NAMALWA (cell line): ENCODE results near the gene SLC16A9.
"Not testable (repeated sequence)": the region's sequence is repeated elsewhere in the genome, so short reads cannot be mapped to it uniquely, and the experiment has no call there.

ENCODE experiments used
- DNase-seq: peaks from one replicate; pipeline ENCODE4 v3.0.0-alpha.2; 2015; ENCODE audit warnings: low spot score

The SLC16A9 gene, protein sequence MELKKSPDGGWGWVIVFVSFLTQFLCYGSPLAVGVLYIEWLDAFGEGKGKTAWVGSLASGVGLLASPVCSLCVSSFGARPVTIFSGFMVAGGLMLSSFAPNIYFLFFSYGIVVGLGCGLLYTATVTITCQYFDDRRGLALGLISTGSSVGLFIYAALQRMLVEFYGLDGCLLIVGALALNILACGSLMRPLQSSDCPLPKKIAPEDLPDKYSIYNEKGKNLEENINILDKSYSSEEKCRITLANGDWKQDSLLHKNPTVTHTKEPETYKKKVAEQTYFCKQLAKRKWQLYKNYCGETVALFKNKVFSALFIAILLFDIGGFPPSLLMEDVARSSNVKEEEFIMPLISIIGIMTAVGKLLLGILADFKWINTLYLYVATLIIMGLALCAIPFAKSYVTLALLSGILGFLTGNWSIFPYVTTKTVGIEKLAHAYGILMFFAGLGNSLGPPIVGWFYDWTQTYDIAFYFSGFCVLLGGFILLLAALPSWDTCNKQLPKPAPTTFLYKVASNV

DNA sequence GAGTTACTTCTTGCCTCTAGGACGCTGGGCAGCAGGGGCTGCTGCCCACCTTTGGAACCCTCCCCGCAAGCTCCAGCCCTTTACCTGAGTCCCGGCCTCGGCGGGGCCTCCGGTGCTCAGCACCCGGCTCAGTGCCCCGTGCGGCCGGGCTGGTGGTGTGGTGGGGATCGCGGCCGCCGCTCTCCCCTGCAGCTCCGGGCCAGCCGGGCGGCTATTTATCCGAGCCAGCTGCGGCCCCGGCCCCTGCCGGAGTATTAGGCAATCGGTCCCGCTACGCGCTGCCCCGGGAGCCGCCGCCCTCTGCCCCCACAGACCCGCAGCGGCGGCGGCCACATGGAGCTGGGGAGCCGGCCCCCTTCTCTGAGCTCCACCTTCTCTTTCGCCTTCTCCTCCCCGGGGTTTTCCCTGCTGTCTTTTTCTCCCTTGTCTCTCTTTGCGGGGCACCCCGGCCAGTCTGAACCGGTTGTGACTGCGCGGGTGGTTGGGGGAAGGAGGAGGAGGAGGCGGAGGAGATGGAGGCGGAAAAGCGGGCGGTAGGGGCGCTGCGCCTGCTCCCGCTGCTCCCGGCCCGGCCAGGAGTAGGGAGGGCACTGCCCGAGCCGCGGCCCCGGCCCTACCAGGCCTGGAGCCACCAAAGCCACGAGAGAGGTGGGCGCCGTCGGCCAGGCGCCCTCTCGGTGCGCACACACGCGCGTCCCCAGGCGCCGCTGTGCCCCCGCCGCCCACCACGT lies at the start of gene SLC16A9:
Gene SLC16A9, minus strand, starts transcription at position 456 of the 731 bp plus-strand sequence. CDS start 25,559 bp downstream, outside the sequence.
- DNase-seq = no peak

DNA sequence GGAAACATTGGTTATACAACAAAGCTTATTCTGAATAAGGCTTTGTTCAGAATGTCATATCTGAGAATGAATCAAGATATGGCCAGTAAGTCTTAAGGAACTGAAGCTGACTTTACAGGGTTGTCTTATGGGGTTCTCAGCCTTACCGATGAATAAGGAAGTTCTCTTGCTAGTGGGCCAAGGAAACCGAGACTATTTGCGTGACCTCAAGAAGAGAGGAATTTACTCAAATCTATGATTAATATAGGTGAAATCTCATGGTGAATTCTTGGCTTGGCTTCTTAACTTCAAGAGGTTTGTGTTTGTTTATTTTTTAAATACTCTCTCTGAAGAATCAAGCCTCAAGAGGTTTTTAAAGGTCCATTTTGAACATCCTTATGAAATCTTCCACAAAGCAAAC lies 48.3 kb upstream of the SLC16A9 start:
- DNase-seq = no peak

DNA sequence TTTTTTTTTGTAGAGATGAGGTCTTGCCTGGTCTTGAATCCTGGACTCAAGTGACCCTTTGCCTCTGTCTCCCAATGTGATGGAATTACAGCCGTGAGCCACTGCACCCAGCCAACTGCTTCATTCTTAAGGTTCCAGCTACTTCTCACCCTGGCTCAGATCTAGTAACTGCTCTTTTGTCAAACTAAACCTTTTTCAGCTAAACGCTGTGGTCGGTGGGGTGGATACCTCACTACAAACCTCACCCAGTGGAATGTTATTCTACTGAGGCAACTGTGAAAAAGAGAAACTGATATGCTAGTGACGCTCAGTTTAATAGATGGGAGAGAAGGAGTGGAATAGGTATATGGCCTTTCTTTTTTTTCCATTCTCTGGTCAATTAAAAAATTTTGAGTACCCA lies 45.3 kb upstream of the SLC16A9 start:
- DNase-seq = no peak

DNA sequence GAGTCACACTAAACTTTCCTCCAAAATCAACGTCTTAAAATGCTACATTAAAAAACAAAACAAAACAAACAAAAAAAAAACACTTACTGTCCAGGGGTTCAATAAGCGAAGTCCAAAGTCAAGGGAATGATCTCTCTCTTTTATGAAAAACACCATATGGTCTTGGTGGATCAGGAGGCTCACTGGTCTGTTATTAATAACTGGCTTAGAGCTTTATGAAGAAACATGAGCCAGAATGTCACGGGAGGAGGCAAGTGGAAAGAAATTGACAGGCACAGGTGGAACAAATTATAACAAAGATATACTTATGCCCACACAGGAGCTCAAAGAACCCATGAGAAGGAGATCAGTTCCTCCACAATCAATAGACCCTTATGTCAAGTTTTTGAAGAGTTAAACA lies 43.6 kb upstream of the SLC16A9 start, which contains the start of gene MRLN:
Gene MRLN, minus strand, starts transcription at position 189 of the 400 bp plus-strand sequence.
- DNase-seq = no peak

DNA sequence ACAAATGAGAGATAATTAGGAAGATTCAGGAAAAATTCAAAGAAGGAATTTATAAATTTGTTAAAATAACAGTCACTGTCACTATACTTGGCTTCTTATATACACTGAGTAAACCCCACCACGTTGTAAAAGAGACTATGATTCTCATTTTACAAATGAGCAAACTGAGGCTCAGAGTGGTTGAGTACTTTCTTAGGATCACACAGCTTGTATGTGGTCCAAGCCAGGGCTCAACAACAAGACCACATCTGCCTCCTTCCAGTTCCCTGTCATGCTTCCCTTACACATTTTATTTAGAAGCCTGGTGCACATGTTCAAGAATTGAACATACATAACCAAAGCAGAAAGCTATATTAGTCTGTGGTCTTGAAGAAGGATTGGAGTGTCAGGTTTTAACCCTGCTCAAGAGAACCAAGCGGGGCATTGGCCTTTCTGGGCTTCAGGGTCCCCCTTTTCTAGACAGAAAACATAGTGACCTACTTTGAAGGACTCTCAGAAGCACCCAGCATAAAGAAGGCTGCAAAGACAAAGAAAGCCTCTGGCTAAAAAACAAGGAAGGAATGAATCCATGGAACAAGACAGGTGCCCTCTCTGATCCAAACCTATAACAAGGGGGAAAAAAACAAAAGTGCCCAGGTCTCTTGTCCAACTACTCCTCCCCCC lies 42.8 kb upstream of the SLC16A9 start:
- DNase-seq = no peak

DNA sequence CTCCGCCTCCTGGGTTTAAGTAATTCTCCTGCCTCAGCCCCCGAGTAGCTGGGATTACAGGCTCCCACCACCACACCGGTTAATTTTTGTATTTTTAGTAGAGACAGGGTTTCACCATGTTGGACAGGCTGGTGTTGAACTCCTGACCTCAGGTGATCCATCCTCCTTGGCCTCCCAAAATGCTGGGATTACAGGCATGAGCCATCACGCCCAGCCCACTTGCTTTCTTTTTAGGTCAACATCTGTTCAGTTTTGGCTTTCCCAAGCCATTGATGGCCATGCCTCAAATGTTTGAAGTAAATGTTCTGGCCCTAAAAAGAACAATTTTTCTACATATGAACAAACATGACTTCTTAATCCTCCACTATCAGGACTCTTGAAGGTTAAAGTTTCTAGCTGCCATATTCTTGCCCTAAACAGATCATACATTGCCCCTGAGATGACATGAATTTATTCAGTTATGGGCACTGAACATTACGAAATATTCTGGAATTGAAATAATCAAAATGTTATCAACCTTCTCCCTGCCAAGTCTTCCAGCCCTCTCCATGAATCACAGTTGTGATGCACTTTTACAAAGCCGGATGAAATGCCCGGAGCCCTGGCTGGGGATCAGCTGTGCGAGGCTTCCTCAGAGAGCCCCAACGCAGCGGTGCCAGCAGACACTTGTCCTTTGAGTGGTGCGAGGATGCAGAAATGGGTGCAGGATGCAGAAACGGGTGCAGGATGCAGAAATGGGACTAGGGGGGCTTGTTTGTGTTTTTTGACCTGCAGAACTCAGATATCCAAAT lies 40.7 kb upstream of the SLC16A9 start:
- no peak for DNase-seq

DNA sequence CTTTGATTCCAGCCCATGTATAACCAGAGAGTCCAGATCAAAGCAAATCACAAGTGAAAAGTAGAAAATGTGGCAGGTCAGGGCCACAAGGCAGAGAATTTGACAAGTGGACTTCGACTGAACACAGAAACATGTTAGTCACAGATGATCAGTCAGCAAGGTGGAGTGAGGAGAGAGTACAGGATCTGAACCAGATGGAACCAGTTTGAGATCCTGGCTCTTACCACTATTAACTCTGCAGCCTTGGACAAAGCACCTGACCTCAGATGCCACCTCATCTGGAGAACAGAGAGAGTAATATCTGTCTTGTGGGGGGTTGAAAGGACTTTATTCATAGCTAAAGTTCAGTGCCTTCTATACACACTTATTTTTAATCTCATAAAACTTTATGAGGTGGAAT lies 39.2 kb upstream of the SLC16A9 start:
- no peak for DNase-seq

DNA sequence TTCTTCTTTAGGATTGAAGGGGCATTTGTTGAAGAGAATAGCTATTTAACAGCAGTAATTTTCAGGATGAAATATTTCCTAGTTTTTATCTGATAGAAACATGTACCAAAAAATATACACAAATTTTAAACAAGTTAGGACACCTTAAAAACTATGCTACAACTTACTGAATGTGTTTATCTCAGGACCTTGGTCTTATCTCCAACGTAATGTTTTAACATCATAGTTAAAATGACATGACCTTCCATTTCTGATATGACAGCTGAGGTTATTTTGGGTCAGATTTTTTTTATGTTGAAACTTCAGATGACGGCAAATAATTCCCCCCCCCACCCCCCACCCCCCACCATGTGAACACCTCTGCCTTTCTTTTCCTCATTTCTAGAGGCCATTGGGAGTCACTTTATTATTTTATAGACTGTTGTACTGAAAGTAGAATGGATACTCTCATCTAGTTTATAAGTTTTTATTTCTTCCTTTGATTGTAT lies 35.6 kb upstream of the SLC16A9 start:
- DNase-seq = no peak

DNA sequence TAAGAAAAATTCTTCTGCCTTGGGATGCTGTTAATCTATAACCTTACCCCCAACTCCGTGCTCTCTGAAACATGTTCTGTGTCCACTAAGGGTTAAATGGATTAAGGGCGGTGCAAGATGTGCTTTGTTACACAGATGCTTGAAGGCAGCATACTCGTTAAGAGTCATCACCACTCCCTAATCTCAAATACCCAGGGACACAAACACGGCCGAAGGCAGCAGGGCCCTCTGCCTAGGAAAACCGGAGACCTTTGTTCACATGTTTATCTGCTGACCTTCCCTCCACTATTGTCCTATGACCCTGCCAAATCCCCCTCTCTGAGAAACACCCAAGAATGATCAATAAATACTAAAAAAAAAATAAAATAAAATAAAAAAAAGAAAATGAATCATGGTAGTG lies 35.1 kb upstream of the SLC16A9 start:
- not testable (repeated sequence) for DNase-seq

DNA sequence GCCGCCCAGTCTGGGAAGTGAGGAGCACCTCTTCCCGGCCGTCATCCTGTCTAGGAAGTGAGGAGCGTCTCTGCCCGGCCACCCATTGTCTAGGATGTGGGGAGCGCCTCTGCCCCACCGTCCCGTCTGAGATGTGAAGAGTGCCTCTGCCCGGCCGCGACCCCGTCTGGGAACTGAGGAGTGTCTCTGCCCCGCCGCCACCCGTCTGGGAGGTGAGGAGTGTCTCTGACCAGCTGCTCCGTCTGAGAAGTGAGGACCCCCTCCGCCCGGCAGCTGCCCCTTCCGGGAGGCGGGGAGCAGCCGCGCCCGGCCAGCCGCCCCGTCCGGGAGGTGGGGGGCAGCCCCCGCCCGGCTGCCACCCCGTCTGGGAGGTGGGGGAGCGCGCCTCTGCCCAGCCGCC lies 34.5 kb upstream of the SLC16A9 start:
- DNase-seq = not testable (repeated sequence)

DNA sequence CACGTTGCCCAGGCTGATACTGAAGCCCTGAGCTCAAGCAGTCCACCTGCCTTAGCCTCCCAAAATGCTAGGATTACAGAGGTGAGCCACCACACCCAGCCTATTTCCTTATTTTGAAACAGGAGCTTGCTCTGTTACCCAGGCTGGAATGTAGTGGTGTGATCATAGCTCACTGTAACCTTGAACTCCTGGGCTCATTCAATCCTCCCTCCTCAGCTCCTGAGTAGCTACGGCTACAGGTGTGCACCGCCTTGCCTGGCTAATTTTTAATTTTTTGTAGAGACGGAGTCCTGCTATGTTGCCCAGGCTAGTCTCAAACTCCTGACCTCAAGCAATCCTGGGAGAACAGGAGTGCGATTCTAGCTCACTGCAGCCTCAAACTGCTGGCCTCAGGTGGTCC lies 31.9 kb upstream of the SLC16A9 start:
- DNase-seq = no peak

DNA sequence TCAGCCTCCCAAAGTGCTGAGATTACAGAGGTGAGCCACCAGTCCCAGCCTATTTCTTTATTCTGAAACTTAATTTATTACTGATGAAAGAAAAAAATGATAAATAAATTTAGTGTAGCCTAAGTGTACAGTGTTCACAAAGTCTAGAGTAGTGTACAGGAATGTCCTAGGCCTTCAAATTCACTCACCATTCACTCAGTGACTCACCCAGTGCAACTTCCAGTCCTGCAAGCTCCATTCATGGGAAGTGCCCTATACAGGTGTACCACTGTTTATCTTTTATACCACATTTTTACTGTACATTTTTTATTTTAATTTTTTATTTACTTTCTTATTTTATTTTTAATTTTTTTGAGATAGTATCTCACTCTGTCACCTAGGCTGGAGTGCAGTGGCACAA lies 31.4 kb upstream of the SLC16A9 start:
- DNase-seq = no peak

DNA sequence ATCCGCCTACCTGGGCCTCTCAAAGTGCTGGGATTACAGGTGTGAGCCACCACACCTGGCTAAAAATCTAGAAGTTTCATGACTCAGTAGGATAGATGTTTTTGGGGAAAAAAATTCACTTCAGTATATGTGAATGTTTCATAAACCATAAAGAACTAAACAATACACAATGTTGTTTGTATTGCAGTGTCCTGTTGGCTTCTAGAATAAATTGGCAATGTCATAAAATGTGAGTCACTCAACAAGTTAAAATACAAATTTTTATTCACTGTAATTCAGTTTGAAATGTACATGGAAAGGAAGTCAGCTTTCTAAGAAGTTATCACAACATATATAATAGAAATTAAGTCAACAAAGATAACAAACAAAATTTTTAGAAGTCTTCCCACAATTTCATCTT lies 27.1 kb upstream of the SLC16A9 start:
- no peak for DNase-seq

DNA sequence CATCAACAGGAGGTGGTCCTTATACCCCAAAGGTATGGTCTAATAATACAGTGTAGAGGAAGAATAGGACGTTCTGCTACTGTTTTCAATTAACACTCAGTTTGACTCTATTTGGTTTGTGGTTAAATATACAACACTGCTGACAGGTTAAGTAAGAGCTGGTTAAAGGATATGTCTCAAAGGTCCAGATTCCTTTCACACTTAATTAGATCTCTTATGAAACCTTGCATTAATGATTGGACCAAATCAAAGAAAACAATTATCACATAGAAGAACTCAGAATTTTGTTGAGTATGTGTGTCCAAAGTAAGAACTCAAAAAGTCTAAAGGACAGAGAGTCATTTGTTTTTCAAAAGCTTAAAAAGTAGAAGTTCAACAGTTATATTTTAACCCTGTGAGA lies 25.6 kb upstream of the SLC16A9 start:
- no peak for DNase-seq

DNA sequence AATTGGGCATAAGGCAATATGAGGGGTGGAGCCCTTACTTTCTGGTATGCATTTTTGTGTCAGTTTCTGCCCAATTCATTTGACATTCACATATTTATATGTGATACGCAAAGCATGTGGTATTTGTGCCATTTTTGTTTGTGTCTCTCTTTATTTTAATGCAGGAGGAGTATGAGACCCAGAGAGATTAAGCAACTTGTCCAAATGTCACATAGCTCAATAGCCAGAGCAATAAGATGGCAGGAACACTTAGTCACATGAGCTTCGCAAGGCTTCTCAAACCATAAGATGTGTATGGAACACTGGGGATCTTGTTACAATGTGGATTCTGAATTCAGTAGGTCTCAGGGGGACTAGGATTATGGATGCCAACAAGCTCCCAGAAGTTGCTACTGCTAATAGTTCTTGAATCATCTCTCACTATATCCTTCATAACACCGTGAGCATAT lies 24.4 kb upstream of the SLC16A9 start:
- DNase-seq = no peak

DNA sequence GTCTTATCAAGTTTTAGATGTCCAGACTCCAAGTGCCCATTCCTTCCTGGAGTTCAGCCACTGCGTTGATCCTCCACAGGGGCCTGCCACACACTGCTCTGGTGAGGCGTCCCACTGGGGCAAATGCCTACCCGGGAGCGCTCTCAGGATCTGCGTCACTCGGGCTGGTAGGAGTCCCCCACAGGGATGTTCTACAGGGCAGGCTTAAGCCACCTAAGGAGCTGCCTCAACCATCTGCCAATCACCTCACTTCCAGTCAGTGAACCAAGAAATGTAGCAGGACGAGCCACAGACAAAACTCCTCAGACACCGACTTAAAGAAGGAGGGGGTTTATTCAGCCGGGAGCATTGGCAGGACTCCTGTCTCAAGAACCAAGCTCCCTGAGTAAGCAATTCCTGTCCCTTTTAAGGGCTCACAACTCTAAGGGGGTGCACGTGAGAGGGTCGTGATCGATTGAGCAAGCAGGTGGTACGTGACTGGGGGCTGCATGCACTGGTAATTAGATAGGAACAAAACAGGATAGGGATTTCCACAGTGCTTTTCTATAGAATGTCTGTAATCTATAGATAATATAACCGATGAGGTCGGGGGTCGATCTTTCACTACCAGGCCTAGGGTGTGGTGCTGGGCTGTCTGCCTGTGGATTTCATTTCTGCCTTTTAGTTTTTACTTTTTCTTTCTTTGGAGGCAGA lies 23.8 kb upstream of the SLC16A9 start:
- DNase-seq = not testable (repeated sequence)

DNA sequence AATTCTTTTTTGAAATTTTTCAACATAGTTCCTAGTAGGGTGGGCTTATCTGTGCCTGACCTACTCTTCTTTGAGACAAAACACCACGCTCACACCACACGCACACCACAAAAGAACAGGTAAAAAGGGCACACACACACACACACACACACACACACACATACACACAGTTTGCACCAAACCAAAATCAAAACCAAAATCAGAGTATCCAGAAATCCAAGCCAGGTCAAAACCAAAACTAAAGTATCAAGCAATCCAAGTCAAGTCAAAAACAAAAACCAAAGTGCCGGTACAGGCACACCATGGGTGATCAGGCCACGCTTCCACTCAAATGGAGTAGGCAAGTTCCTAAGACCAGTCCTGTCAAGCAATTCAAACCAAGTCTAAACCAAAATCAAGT lies 23.2 kb upstream of the SLC16A9 start:
- not testable (repeated sequence) for DNase-seq

DNA sequence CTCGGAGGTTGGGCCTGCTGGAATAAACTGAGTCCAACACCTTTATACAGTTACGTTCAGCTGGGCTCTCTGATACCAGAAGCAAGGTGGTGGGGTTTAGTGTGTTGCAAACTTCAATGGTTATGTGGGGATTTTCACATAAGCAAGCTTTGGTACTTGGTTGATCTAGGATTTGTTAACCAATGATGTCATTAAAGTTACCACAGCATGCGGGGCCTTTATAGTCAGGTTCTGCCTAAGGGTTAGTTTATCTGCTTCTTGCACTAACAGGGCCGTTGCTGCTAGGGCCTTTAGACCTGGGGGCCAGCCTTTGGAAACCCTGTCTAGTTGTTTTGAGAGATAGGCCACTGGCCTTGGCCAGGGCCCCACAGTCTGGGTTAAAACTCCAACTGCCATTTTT lies 19.5 kb upstream of the SLC16A9 start:
- DNase-seq = not testable (repeated sequence)

DNA sequence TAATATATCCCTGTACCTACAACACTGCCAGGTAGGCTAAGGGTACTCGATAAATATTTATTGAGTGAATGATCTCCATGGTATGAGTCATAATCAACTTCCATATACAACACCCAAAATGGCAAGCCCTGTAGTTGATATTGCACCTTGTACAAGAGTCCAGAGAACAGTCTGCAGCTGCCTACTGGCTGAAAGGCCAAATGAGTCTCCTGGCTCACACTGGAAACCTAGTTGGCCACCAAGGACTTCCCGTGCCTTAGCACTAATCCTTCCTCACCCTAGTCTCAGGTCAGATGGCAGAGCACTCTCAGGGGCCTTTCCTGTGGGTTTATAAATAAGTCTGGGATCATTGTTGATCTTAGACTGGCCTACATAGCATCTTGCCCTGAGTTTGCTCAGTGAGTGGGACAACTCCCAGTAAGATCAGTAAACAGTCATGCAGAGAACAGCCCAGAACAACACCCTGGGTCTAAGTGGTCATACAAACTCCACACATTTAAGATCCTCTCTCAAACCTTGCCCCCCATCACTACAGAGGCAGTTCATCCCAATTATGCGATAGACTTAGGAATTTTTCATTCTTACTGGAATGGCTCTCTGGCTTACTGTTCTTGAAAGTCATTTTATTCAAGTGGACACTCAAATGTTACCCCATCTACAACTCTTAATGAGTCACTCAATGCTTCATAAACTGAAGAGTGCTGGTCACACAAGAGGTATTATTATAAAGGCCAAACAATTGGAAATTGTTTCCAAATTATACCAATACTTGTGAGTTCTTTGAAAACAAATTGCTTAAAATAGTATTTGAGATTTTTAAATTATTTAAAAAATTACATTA lies 14.7 kb upstream of the SLC16A9 start:
- no peak for DNase-seq

DNA sequence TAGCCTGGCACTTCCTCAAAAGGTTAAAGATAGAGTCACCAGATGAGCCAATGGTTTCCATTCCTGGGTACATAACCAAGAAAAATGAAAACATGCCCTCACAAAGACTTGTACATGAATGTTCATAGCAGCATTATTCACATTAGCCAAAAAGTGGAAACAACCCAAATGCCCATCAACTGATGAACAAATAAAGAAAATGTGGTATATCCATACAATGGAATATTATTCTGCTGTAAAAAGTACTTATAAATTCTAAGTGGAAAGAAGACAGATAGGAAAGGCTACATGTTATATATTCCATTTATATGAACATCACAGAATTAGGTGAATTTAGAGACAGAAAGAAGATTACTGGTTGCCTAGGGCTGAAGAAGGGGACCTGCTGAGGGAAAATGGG lies 10.7 kb upstream of the SLC16A9 start:
- no peak for DNase-seq
